Hepatocyte (in vitro differentiated cells): ENCODE data around the gene CARMIL1. TPM values are rescaled to one million over a fixed set of nuclear protein-coding genes. Genes with fewer than 3 reads are reported as not detected.

ENCODE experiments used
- DNase-seq: peaks from one replicate; pipeline ENCODE4 v3.0.0-alpha.2; 2016; ENCODE audit warnings: low spot score
- H2AFZ ChIP-seq: fragments of 200-600 bp; sonication (generic); 2 replicates; pipeline ENCODE4 v1.6.0; 2016; ENCODE audit warnings: antibody characterized with exemption, mild to moderate bottlenecking
- H3K27ac ChIP-seq: fragments of 200-600 bp; sonication (generic); 2 replicates; pipeline ENCODE4 v1.5.1; 2016; ENCODE audit warnings: mild to moderate bottlenecking
- H3K27me3 ChIP-seq: fragments of 200-600 bp; sonication (generic); 2 replicates; pipeline ENCODE4 v1.6.1; 2016
- H3K36me3 ChIP-seq: fragments of 200-600 bp; sonication (generic); replicated peaks from 2 replicates; pipeline ENCODE4 v1.5.1; 2016; ENCODE audit warnings: low read depth; ENCODE audit not compliant: insufficient read depth
- H3K4me1 ChIP-seq: fragments of 200-600 bp; sonication (generic); 2 replicates; pipeline ENCODE4 v1.5.1; 2016; ENCODE audit warnings: mild to moderate bottlenecking, moderate library complexity; ENCODE audit not compliant: insufficient read depth
- H3K4me2 ChIP-seq: fragments of 200-600 bp; sonication (generic); 2 replicates; pipeline ENCODE4 v1.6.0; 2016
- H3K4me3 ChIP-seq: fragments of 200-600 bp; sonication (generic); 2 replicates; pipeline ENCODE4 v1.5.1; 2016; ENCODE audit warnings: mild to moderate bottlenecking
- H3K79me2 ChIP-seq: fragments of 200-600 bp; sonication (generic); 2 replicates; pipeline ENCODE4 v1.6.0; 2017; ENCODE audit warnings: mild to moderate bottlenecking
- H3K9me2 ChIP-seq: fragments of 200-600 bp; sonication (generic); replicated peaks from 2 replicates; pipeline ENCODE4 v1.6.0; 2017; ENCODE audit warnings: mild to moderate bottlenecking; ENCODE audit not compliant: insufficient read depth
- H3K9me3 ChIP-seq: fragments of 200-600 bp; sonication (generic); 2 replicates; pipeline ENCODE4 v1.5.1; 2016; ENCODE audit warnings: low read depth, mild to moderate bottlenecking
- H4K20me1 ChIP-seq: fragments of 200-600 bp; sonication (generic); 2 replicates; pipeline ENCODE4 v1.6.0; 2016; ENCODE audit warnings: mild to moderate bottlenecking; ENCODE audit not compliant: insufficient read depth, poor library complexity, severe bottlenecking
- CTCF ChIP-seq: fragments of 200-600 bp; sonication (generic); IDR thresholded peaks from 2 replicates; pipeline ENCODE4 v1.5.1; 2016; ENCODE audit warnings: antibody characterized with exemption, mild to moderate bottlenecking; ENCODE audit not compliant: poor library complexity
- EZH2 ChIP-seq: fragments of 200-600 bp; sonication (generic); IDR thresholded peaks from 2 replicates; pipeline ENCODE4 v1.6.1; 2016; ENCODE audit warnings: antibody characterized with exemption, mild to moderate bottlenecking, borderline replicate concordance
- EZH2phosphoT487 ChIP-seq: fragments of 200-600 bp; sonication (generic); IDR thresholded peaks from one replicate; pipeline ENCODE4 v1.6.1; 2018; ENCODE audit warnings: antibody characterized with exemption, mild to moderate bottlenecking, low read depth, moderate library complexity; ENCODE audit not compliant: unreplicated experiment, severe bottlenecking
- WGBS: methylation state at CpG from one replicate; pipeline ENCODE4 v1.1.6; 2016; ENCODE audit warnings: low lambda C conversion rate; ENCODE audit errors: missing lambda C conversion rate; 5-methylcytosine and 5-hydroxymethylcytosine counted together
- polyA plus RNA-seq: library from polyadenylated mRNA; unstranded; fragments of >200 nt; fragmentation: Nextera tagmentation; extraction: Ambion mirVana; gene quantifications from 2 replicates; pipeline ENCODE4 v1.2.1, GENCODE V29; 2016
- total RNA-seq: library from RNA; depleted of rRNA; stranded (reverse); fragments of >200 nt; gene quantifications from 2 replicates; pipeline ENCODE4 v1.2.3, GENCODE V29; 2014

CARMIL1 gene
- total and polyA plus RNA-seq, 2 experiments from 2014 or later = 19.5 to 40.6 TPM

GRCh38 chr6:25465941-25466340, 186.8 kb downstream of the CARMIL1 start:
- no peak overlapping the region for H3K4me3 ChIP-seq
- no peaks in the 10 kb centered on the region for H3K36me3 ChIP-seq
- H3K4me2 ChIP-seq = no peak overlapping the region
- 90% methylated on average over 2 of the region's 2 CpGs for WGBS
- no peaks in the 10 kb centered on the region for H3K79me2 ChIP-seq
- no peaks in the 10 kb centered on the region for H3K4me1 ChIP-seq
- H4K20me1 ChIP-seq = no peaks in the 10 kb centered on the region
- no peak overlapping the region for H2AFZ ChIP-seq
- TF ChIP-seq CTCF (no peak), EZH2 (no peak), EZH2phosphoT487 (no peak)
- no peaks in the 10 kb centered on the region for H3K27me3 ChIP-seq
- H3K27ac ChIP-seq = no peak overlapping the region
- no peak for DNase-seq
- H3K9me3 ChIP-seq = no peaks in the 10 kb centered on the region
- no peaks in the 10 kb centered on the region for H3K9me2 ChIP-seq

- no peak overlapping the region for H3K4me3 ChIP-seq
- no peaks in the 10 kb centered on the region for H3K79me2 ChIP-seq
- H3K4me2 ChIP-seq = no peak overlapping the region
- DNase-seq = no peak
- TF ChIP-seq CTCF (no peak), EZH2 (no peak), EZH2phosphoT487 (no peak)
- no peak overlapping the region for H3K27ac ChIP-seq
- H4K20me1 ChIP-seq = no peaks in the 10 kb centered on the region
- no peaks in the 10 kb centered on the region for H3K9me2 ChIP-seq
- no peaks in the 10 kb centered on the region for H3K9me3 ChIP-seq
- no peaks in the 10 kb centered on the region for H3K36me3 ChIP-seq
- H2AFZ ChIP-seq = no peak overlapping the region
- no peaks in the 10 kb centered on the region for H3K4me1 ChIP-seq
- no peaks in the 10 kb centered on the region for H3K27me3 ChIP-seq
- 84% methylated on average over 2 of the region's 2 CpGs for WGBS
These were observed 189.7 kb downstream of the CARMIL1 start for GRCh38 chr6:25468881-25469280.

DNA sequence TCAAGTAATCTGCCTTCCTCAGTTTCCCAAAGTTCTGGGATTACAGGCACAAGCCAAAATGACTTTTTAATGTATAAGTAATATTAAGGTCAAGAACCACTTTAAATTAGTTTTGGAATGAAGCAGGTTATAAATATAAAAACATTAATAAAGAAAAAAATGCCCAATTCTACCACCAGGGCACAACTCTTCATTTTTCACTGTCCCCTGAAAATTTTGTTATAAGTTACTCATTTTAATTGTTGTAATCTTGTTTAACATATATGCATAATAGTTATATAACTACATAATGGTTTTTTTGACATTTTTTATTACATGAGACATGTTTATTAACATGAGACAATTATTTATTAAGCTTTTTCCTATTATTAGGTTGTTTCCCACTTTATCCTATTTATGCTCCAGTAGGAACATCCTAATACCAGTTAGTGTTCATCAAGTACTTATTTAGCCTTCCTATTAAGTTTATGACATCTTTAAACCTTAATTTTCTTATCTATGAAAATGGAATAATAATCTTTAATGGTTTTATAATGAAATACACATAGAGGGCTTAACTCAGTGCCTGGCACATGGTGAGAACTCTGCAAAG, 190.7 kb downstream of the CARMIL1 start:
- H3K27me3 ChIP-seq = no peaks in the 10 kb centered on the region
- H3K4me1 ChIP-seq = no peaks in the 10 kb centered on the region
- no peak overlapping the region for H3K4me3 ChIP-seq
- no peak overlapping the region for H3K4me2 ChIP-seq
- TF ChIP-seq EZH2 (no peak), CTCF (no peak), EZH2phosphoT487 (no peak)
- no peak overlapping the region for H2AFZ ChIP-seq
- no peaks in the 10 kb centered on the region for H3K36me3 ChIP-seq
- no peak for DNase-seq
- H3K79me2 ChIP-seq = no peaks in the 10 kb centered on the region
- H3K9me2 ChIP-seq = no peaks in the 10 kb centered on the region
- H4K20me1 ChIP-seq = no peaks in the 10 kb centered on the region
- no peaks in the 10 kb centered on the region for H3K9me3 ChIP-seq
- H3K27ac ChIP-seq = no peak overlapping the region

DNA sequence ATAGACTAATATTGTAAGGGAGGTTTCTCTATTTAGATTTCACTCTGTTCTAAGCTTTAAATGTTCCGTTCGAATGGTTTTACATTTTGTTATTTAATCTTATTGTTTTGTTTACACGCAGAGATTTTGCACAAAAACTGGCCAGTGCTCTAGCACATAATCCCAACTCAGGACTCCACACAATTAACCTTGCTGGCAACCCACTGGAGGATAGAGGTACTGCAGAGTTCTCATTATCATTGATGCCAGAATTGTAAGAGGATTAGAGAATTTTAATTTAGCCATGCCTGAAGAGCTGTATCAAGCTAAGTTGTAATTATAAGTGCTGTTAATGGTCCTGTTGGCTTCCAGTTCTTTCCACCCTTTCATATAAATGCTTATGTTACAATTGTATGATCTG, 193.1 kb downstream of the CARMIL1 start:
- Histone ChIP-seq H3K4me1 (no peaks in the 10 kb centered on the region), H3K27me3 (no peaks in the 10 kb centered on the region), H3K9me2 (no peaks in the 10 kb centered on the region), H3K79me2 (no peaks in the 10 kb centered on the region), H3K4me3 (no peak overlapping the region), H3K36me3 (no peaks in the 10 kb centered on the region), H2AFZ (no peak overlapping the region), H3K4me2 (no peak overlapping the region), H3K9me3 (no peaks in the 10 kb centered on the region), H3K27ac (no peak overlapping the region), H4K20me1 (no peaks in the 10 kb centered on the region)
- no peak for TF ChIP-seq CTCF
- no peak for TF ChIP-seq EZH2
- TF ChIP-seq EZH2phosphoT487 = no peak
- WGBS = 91% methylated on average over 3 of the region's 3 CpGs
- no peak for DNase-seq
